Lower lobe of right lung (tissue), 2 donors: Measurements from ENCODE around the gene KCNAB1. TPM values are rescaled to one million over a fixed set of nuclear protein-coding genes. Genes with fewer than 3 reads are reported as not detected.

Experiments used
- ATAC-seq, 2 donors: fragments of 200-7000 bp; cut with Tn5 transposase; one replicate each; pipeline ENCODE4 v1.9.1; 2020 to 2022; ENCODE audit warnings: mild to moderate bottlenecking in 2 of 2, moderate library complexity in 2 of 2
- DNase-seq: peaks from one replicate; pipeline ENCODE4 v3.0.0-alpha.2; 2020
- H3K27ac ChIP-seq: fragments of 200-600 bp; one replicate; pipeline ENCODE4 v1.8.0; 2022
- H3K27me3 ChIP-seq: fragments of 200-600 bp; one replicate; pipeline ENCODE4 v1.8.0; 2022; ENCODE audit warnings: low read depth
- H3K36me3 ChIP-seq: fragments of 200-600 bp; one replicate; pipeline ENCODE4 v1.8.0; 2022; ENCODE audit warnings: mild to moderate bottlenecking
- H3K4me1 ChIP-seq: fragments of 200-600 bp; one replicate; pipeline ENCODE4 v1.8.0; 2022
- H3K4me3 ChIP-seq: fragments of 200-600 bp; one replicate; pipeline ENCODE4 v1.8.0; 2022; ENCODE audit warnings: mild to moderate bottlenecking
- H3K9me3 ChIP-seq: fragments of 200-600 bp; one replicate; pipeline ENCODE4 v1.8.0; 2022
- intact Hi-C: fragments of 100-400 bp; cut with DNase I; formaldehyde crosslinking; loops from one replicate; pipeline ENCODE4 v1.11.0; 2022
- total RNA-seq: library from RNA; stranded (reverse); fragmentation: NEBNext Ultra II Directional; extraction: Animal tissue kit (Norgen Biotek cat#: 25700); gene quantifications from one replicate; pipeline ENCODE4 v1.2.1, GENCODE V29; 2021
- TF ChIP-seq, protein P1 (sequence below): fragments of 200-600 bp; IDR thresholded peaks from one replicate; pipeline ENCODE4 v1.8.0; 2022; ENCODE audit warnings: antibody characterized with exemption, mild to moderate bottlenecking
- donor health status: DM: no; HTN: yes; CAD: no; lungs with severe emphysema.

KCNAB1 gene
- total RNA-seq, 1 donor from 2014 or later: 4.7 TPM

DNA sequence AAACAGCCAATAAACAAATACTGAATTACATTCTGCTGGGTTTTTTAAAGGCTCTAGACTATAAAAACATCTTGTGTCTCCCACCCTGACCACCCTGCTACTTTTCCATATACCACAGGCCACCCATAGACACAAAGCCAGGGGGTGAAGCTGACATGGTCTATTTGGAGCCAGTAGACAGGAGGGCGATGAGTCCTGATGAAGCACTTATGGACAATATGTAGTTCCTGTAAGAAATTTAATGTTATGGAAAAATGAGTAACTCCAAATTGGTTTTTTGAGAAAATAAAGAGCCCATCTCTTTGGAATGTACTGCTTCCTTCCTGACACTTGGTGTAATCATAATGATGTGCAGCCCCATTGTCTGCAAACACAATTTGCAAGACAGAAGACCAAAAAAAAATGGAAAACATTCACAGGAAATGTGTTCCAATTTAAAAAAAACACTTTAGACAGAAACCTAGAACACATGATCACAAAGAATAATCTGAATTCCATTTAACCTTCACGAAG, 422.7 kb downstream of the KCNAB1 start:
- H3K4me1 ChIP-seq: peaks cover 28% of the 10 kb centered on the region
- H3K27me3 ChIP-seq: no peaks in the 10 kb centered on the region
- intact Hi-C loops: no loop called here
- H3K9me3 ChIP-seq: no peaks in the 10 kb centered on the region
- TF ChIP-seq, protein P1, sequence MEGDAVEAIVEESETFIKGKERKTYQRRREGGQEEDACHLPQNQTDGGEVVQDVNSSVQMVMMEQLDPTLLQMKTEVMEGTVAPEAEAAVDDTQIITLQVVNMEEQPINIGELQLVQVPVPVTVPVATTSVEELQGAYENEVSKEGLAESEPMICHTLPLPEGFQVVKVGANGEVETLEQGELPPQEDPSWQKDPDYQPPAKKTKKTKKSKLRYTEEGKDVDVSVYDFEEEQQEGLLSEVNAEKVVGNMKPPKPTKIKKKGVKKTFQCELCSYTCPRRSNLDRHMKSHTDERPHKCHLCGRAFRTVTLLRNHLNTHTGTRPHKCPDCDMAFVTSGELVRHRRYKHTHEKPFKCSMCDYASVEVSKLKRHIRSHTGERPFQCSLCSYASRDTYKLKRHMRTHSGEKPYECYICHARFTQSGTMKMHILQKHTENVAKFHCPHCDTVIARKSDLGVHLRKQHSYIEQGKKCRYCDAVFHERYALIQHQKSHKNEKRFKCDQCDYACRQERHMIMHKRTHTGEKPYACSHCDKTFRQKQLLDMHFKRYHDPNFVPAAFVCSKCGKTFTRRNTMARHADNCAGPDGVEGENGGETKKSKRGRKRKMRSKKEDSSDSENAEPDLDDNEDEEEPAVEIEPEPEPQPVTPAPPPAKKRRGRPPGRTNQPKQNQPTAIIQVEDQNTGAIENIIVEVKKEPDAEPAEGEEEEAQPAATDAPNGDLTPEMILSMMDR: no peak
- ATAC-seq (no peak), DNase-seq (no peak)
- no peak overlapping the region for H3K27ac ChIP-seq
- peaks cover 97% of the 10 kb centered on the region for H3K36me3 ChIP-seq
- no peak overlapping the region for H3K4me3 ChIP-seq

DNA sequence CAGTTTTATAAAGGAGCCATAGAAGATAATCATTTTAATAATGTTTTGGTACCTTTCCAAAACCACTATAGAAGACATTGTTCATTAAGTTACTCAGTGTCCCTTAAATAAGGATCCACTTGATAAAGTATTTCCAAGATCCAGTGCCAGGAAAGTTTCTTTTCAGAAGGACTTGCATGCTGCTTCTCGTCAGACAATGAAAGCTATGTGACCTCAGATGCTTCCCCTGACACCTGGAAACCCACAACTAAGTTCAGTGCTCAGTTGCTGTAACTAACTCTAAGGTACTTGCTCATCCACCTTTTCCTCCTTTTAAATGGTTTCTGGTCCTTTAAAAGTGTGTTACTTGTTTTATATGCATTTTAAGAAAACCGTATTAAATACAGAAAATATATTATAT, 427.3 kb downstream of the KCNAB1 start:
- Histone ChIP-seq H3K27ac (no peak overlapping the region), H3K4me1 (peaks cover 50% of the 10 kb centered on the region), H3K27me3 (no peaks in the 10 kb centered on the region), H3K36me3 (peaks cover 99% of the 10 kb centered on the region), H3K4me3 (no peak overlapping the region), H3K9me3 (no peaks in the 10 kb centered on the region)
- DNase-seq (no peak), ATAC-seq (no peak)
- TF ChIP-seq, protein P1: no peak
- intact Hi-C loops: no loop called here

DNA sequence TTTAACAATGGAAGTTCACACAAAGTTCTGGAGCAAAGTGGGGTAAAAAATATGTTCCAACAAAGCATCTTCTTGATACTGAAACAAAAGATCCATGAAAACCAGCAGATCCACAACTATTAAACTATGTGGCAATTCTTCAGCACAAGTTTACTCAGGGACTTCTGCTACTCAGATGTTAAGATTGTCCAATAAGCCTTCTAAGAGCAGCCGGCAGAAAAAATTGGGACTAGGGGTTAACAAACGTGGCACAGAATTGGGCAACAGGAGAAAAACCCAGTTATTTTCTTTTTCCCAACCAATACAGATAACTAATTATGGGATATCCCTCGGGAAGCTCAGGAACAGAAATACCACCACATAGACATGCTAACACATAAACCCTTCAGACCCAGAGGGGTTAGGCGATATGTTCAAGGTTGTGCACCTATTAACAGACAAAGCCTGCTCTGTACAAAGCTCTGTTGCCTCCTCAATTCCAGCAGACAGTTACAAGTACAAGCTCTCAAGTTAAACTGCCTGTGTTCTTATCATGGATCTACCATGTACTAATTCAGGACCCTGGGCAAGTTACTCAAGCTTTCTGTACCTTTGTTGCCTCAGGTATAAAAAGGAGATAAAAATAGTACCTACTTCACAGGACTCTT, 427.8 kb downstream of the KCNAB1 start:
- Histone ChIP-seq H3K36me3 (peaks cover 98% of the 10 kb centered on the region), H3K27ac (no peak overlapping the region), H3K4me3 (no peak overlapping the region), H3K4me1 (peaks cover 53% of the 10 kb centered on the region), H3K27me3 (no peaks in the 10 kb centered on the region), H3K9me3 (no peaks in the 10 kb centered on the region)
- DNase-seq (no peak), ATAC-seq (no peak)
- TF ChIP-seq, protein P1: no peak
- intact Hi-C loops: no loop called here

DNA sequence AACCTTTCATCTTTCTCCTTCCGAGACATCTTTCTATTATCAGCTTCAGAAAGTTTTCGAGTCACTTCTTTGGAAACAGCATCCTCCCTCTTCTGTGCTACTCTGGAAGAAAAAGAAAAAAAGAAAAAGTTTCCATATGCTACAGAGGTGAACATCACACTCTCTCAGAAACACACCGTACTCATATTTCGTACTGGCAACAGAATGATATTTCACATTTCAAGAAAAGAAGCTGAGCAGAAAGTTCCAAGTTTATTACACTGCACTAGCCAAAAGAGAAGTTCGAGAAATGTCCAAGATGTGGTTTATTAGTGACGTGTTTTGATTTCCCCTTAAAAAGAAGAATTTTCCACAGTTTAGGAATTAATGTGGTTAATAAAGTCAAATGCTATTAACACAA, 428.5 kb downstream of the KCNAB1 start:
- Histone ChIP-seq H3K27me3 (no peaks in the 10 kb centered on the region), H3K4me1 (peaks cover 51% of the 10 kb centered on the region), H3K27ac (no peak overlapping the region), H3K9me3 (no peaks in the 10 kb centered on the region), H3K36me3 (peaks cover 91% of the 10 kb centered on the region), H3K4me3 (no peak overlapping the region)
- TF ChIP-seq, protein P1: no peak
- DNase-seq: no peak
- intact Hi-C loops: no loop called here
- no peak for ATAC-seq

DNA sequence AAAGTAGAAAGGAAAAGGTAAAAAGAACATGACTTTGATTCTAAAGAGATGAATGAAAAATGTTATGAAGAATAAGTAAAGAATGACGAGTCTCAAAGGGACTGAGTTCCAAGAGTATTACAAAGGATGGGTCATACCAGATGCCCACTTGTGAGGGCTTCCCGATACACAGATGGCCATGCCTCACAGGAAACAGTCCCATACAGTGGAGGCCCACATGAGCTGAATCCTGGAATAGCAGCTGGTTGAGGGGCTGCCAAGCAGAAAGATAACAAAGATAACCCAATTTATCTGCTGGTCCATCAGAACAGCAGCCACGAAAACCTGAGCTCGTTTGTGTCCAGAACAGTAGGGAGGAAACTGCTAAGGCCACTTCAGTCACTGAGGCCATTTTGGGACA, 430.9 kb downstream of the KCNAB1 start:
- DNase-seq (no peak), ATAC-seq (no peak)
- Histone ChIP-seq H3K27ac (no peak overlapping the region), H3K4me1 (peaks cover 42% of the 10 kb centered on the region), H3K27me3 (no peaks in the 10 kb centered on the region), H3K9me3 (no peaks in the 10 kb centered on the region), H3K4me3 (no peak overlapping the region), H3K36me3 (peaks cover 67% of the 10 kb centered on the region)
- intact Hi-C loops: no loop called here
- TF ChIP-seq, protein P1: no peak
